K562 (cell line): ENCODE data around the gene CPNE2. TPM values are rescaled to one million over a fixed set of nuclear protein-coding genes. Genes with fewer than 3 reads are reported as not detected.
A peak's percentile ranks its signal among the peaks of the same experiment; 100 is the strongest.

ENCODE experiments used
- ARID2 ChIP-seq: fragments of 450-650 bp; IDR thresholded peaks from 2 replicates; pipeline ENCODE4 v1.6.1; 2017; ENCODE audit warnings: antibody characterized with exemption, mild to moderate bottlenecking
- ATF1 ChIP-seq, 2 experiments: fragments of 450-650 bp in 1 of 2; IDR thresholded peaks; 2 replicates each; pipeline ENCODE4 v1.6.1; 2016; ENCODE audit warnings: missing compliant biosample characterization in 1 of 2, missing genetic modification characterization in 1 of 2
- CCNT2 ChIP-seq: IDR thresholded peaks from 2 replicates; pipeline ENCODE4 v1.6.1; 2011; ENCODE audit warnings: borderline replicate concordance, low read depth, mild to moderate bottlenecking, moderate library complexity, mixed read lengths, low read length; ENCODE audit not compliant: insufficient read length; ENCODE audit errors: extremely low read depth
- KDM1A ChIP-seq, 2 experiments: fragments of 450-650 bp; IDR thresholded peaks; 2 replicates each; pipeline ENCODE4 v1.6.1; 2016; ENCODE audit warnings: mild to moderate bottlenecking in 2 of 2
- POLR2B ChIP-seq: fragments of 450-650 bp; IDR thresholded peaks from 2 replicates; pipeline ENCODE4 v1.6.1; 2018; ENCODE audit warnings: low read depth; ENCODE audit not compliant: partially characterized antibody
- SIRT6 ChIP-seq: IDR thresholded peaks from one replicate; pipeline ENCODE4 v1.6.1; 2012; ENCODE audit warnings: low read depth, mild to moderate bottlenecking, control low read depth, inconsistent platforms, low read length, moderate library complexity
- TCF7L2 ChIP-seq: fragments of 150-350 bp; IDR thresholded peaks from 2 replicates; pipeline ENCODE4 v1.6.1; 2016; ENCODE audit warnings: low read depth, mild to moderate bottlenecking, low read length, moderate library complexity
- ZBTB5 ChIP-seq: fragments of 450-650 bp; IDR thresholded peaks from 2 replicates; pipeline ENCODE4 v1.6.1; 2017; ENCODE audit warnings: antibody characterized with exemption
- ZHX1 ChIP-seq: fragments of 150-350 bp; conservative IDR thresholded peaks from 2 replicates; pipeline ENCODE4 v1.6.1; 2014; ENCODE audit warnings: low read length
- polyA plus RNA-seq, 8 experiments: library from polyadenylated mRNA; depleted of rRNA in 4 of 8; stranded (reverse) in 5 of 8; unstranded in 3 of 8; fragments of >200 nt; fragmentation: Nextera tagmentation in 2 of 8; fragmentation: Illumina TruSeq in 1 of 8; extraction: Ambion mirVana in 2 of 8; extraction: Trizol in 1 of 8; gene quantifications; 2 replicates each; pipeline versions ENCODE4 v1.2.1 to v1.2.3, GENCODE V29; 2011 to 2014; ENCODE audit warnings: inconsistent platforms in 1 of 8, missing spikeins in 1 of 8
- total RNA-seq, 7 experiments: library from RNA; depleted of rRNA in 6 of 7; stranded (reverse); fragments of >200 nt in 6 of 7; fragmentation: Illumina TruSeq in 2 of 7; extraction: Trizol in 2 of 7; gene quantifications; 2 replicates each; pipeline versions ENCODE4 v1.2.1 to v1.2.3, GENCODE V29; 2011 to 2021; ENCODE audit warnings: low replicate concordance in 1 of 7

Gene CPNE2
- total and polyA plus RNA-seq, 9 of the 15 experiments (the other 6 are each of a cell fraction or from before 2014, with no cell fraction given) = 3.0 to 13.9 (median 8.6) TPM

GRCh38 chr16:57054338-57054737, 38.0 kb upstream of the CPNE2 start (continued):
- TF ChIP-seq SIRT6 = no peak
- TF ChIP-seq POLR2B = no peak
- TF ChIP-seq KDM1A (IDR thresholded peaks at IDR 0.05) = peak in 1 of 2 experiments; percentile 32; a peak in 1 of 4 replicates
- TF ChIP-seq ZHX1 = no peak
- no peak for TF ChIP-seq CCNT2
- TF ChIP-seq ATF1 (CRISPR knock-in tag; IDR thresholded peaks at IDR 0.05) = no peak
- TF ChIP-seq ATF1 (tag; IDR thresholded peaks at IDR 0.05) = no peak
- no peak for TF ChIP-seq ZBTB5
- no peak for TF ChIP-seq ARID2
- TF ChIP-seq TCF7L2 = no peak
